Stimulated activated naive CD8-positive, alpha-beta T cell treated with anti-CD3 and anti-CD28 coated beads, Interleukin-15, amount 100 ng/mL, for 72 hours (primary cell): Measurements from ENCODE around the gene TTC39C.

Experiments
- ATAC-seq: fragments of 150-1000 bp; cut with Tn5 transposase; 2 replicates; pipeline ENCODE4 v1.10.0; 2021; ENCODE audit warnings: mild to moderate bottlenecking, moderate library complexity
- DNase-seq, 2 donors: peaks; one replicate each; pipeline ENCODE4 v3.0.0; 2021 to 2022
- H3K27ac Mint-ChIP-seq, 2 donors: one replicate each; pipeline ENCODE4 v1.8.0; 2022; ENCODE audit warnings: mild to moderate bottlenecking in 2 of 2, mixed read lengths in 2 of 2, moderate library complexity in 2 of 2
- H3K27me3 Mint-ChIP-seq: one replicate; pipeline ENCODE4 v1.8.0; 2022; ENCODE audit warnings: mixed read lengths
- H3K4me1 Mint-ChIP-seq: one replicate; pipeline ENCODE4 v1.8.0; 2022; ENCODE audit warnings: mild to moderate bottlenecking, mixed read lengths
- H3K4me3 Mint-ChIP-seq, 2 donors: one replicate each; pipeline ENCODE4 v1.8.0; 2022; ENCODE audit warnings: mild to moderate bottlenecking in 2 of 2, mixed read lengths in 2 of 2, moderate library complexity in 1 of 2
- H3K9me3 Mint-ChIP-seq, 2 donors: one replicate each; pipeline ENCODE4 v1.8.0; 2022; ENCODE audit warnings: mixed read lengths in 2 of 2

TTC39C gene

DNA sequence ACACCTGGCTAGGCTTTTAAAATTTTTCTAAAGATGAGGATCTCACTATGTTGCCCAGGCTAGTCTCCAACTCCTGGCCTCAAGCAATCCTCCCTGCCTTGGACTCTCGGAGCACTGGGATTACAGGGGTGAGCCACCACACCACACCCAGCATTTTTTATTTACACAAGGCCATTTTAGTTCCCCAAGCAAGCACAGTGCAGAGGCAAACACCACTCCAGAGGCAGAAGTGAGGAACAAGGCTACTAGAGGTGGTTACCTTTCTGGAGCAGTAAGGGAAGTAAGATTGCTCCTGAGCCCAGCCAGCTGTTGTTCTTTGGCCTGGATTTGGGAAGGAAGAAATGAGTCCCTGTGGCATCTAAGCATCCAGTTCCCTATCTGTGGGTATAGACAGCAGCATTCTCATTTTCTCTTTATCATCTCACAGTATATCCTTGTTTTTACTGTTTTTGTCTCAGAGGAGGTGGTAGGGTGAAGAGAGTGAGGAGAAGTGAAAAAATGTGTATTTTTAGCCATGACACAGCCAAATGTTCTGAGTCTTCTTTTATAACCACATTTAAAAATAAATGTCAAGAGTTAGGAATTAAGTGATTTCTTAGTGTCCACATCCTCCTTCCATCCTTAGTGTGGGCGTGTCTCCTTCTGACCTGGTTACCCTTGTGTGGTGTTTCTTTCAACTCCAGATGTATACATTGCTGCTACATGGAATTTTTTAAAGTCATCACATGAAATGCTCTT is 10.5 kb upstream of the TTC39C start:
- DNase-seq (no peak), ATAC-seq (no peak)
- peak overlapping the region in 1 of 2 donors; percentile 48 for H3K27ac Mint-ChIP-seq
- H3K9me3 Mint-ChIP-seq, result no peaks in the 10 kb centered on the region
- no peaks in the 10 kb centered on the region for H3K27me3 Mint-ChIP-seq
- H3K4me1 Mint-ChIP-seq, result peaks cover 52% of the 10 kb centered on the region
- no peak overlapping the region for H3K4me3 Mint-ChIP-seq

- ATAC-seq (no peak), DNase-seq (no peak)
- Mint-ChIP-seq H3K27me3 (no peaks in the 10 kb centered on the region), H3K4me3 (no peak overlapping the region), H3K27ac (no peak overlapping the region), H3K9me3 (no peaks in the 10 kb centered on the region), H3K4me1 (peaks cover 60% of the 10 kb centered on the region)
These were observed 7.7 kb upstream of the TTC39C start for GRCh38 chr18:24006712-24007313.

DNA sequence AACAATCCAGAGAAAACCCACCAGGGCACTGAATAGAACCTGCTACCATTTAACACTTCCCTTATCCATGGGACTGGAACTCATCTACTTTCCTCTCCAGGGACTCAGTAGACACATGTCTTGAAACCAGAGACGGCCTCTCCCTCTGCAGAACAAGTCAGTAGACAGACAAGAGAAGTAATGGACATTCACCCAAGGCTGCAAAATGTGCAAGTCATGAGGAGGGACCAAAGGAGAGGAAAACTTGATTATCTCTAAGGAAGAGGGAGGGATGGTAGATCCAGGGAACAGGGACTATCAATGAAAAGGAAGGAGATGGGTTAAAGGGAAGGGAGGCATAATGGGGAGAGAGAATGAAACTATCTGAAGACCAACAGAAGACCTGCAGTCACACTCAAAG is 5.3 kb upstream of the TTC39C start:
- peak overlapping the region; percentile 13 to 68 for H3K4me3 Mint-ChIP-seq
- ATAC-seq, result no peak
- DNase-seq, result no peak
- peaks cover 60% of the 10 kb centered on the region for H3K4me1 Mint-ChIP-seq
- no peaks in the 10 kb centered on the region for H3K27me3 Mint-ChIP-seq
- H3K27ac Mint-ChIP-seq, result peak overlapping the region in 1 of 2 donors; percentile 10
- no peaks in the 10 kb centered on the region for H3K9me3 Mint-ChIP-seq

DNA sequence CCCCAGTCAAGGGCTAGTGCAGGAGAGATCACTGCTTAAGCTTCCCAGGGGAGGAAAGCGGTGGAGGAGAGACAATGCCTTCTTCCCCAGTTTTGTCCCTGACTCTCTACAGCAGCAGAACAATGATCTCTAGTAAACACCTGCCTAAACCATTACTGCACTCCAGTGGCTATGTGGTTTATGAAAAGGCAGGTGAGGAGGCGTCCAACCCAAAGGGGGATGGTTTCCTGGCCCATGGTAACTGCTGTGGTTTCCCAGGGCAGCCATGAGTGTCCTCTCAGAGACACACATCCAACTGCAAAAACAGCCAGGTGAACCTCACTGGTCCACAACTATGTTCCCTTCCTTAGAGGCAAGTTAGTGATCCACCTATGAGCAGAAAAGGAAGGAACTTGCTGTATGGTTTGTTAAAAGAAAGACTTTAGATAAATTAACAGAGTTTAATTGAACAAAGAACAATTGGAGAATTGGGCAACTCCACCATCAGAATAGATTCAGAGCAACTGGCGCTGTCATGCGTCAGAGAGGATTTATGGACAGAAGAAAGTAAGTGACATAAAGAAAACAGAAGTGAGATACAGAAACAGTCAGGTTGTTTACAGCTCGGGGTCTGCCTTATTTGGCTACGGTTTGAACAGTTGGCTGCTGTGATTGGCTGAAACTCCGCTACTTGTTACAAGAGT is 4.8 kb upstream of the TTC39C start:
- DNase-seq, result peak in 1 of 2 donors; percentile 57
- peak overlapping the region; percentile 13 to 68 for H3K4me3 Mint-ChIP-seq
- H3K4me1 Mint-ChIP-seq, result peaks cover 55% of the 10 kb centered on the region
- ATAC-seq, result peak; percentile 47
- no peaks in the 10 kb centered on the region for H3K9me3 Mint-ChIP-seq
- H3K27ac Mint-ChIP-seq, result peak overlapping the region in 1 of 2 donors; percentile 10
- H3K27me3 Mint-ChIP-seq, result no peaks in the 10 kb centered on the region

DNA sequence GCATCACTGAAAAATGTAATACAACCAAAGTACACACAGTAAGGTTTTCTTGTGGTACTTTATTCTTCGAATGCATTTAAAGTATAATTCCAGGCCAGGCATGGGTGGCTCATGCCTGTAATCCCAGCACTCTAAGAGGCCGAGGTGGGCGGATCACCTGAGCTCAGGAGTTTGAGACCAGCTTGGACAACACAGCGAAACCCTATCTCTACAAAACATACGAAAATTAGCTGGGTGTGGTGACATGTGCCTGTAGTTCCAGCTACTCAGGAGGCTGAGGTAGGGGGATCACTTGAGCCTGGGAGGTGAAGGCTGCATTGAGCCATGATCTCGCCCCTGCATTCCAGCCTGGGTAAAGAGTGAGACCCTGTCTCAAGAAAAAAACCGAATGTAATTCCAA is 3.9 kb upstream of the TTC39C start:
- H3K4me3 Mint-ChIP-seq, result peak overlapping the region in 1 of 2 donors; percentile 72
- no peaks in the 10 kb centered on the region for H3K27me3 Mint-ChIP-seq
- ATAC-seq (no peak), DNase-seq (no peak)
- H3K27ac Mint-ChIP-seq, result peak overlapping the region in 1 of 2 donors; percentile 96
- no peaks in the 10 kb centered on the region for H3K9me3 Mint-ChIP-seq
- H3K4me1 Mint-ChIP-seq, result peaks cover 55% of the 10 kb centered on the region

DNA sequence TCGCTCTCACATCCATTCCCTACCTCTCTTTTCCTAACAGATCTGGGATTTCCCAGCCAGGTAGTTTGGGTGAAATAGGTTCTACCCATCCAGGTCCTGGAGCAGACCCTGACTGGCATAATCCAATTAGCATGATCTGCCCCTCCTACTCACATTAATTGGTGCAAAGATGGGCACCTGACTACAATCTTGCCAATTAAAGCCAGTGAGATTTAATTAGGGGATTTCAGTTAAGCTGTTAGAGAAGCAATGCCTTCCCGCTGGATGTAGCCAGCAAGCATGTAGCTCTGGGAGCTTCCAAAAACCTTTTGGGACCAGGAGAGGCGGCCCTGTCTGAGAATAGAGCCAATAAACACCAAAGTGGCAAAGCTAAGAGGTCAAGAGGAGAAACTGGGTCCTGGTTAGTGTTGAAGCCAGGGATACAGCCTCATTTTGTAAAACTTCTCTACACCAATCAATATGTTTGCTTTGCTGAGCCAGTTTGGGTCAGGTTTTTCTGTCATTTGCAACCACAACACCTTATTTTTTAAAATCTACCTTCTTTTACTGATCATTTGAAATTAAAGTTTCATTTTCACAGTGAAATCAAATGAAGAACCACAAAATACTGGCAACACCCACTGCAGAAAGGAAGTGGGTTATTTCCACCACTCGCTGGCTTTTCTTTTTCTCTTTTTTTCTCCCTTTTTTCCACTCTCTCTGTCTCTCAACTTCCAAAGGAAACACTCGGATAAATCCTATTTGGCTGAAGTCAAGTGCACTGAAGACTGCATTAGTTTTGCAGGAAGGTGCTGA is 3.2 kb upstream of the TTC39C start:
- ATAC-seq, result no peak
- H3K27me3 Mint-ChIP-seq, result no peaks in the 10 kb centered on the region
- H3K9me3 Mint-ChIP-seq, result no peaks in the 10 kb centered on the region
- H3K4me1 Mint-ChIP-seq, result peaks cover 58% of the 10 kb centered on the region
- peak overlapping the region; percentile 72 to 74 for H3K4me3 Mint-ChIP-seq
- peak in 1 of 2 donors; percentile 35 for DNase-seq
- H3K27ac Mint-ChIP-seq, result peak overlapping the region; percentile 90 to 96

GRCh38 chr18:24013051-24013450 is 1.5 kb upstream of the TTC39C start:
- DNase-seq (no peak), ATAC-seq (no peak)
- H3K27me3 Mint-ChIP-seq, result no peaks in the 10 kb centered on the region
- no peaks in the 10 kb centered on the region for H3K9me3 Mint-ChIP-seq
- peaks cover 71% of the 10 kb centered on the region for H3K4me1 Mint-ChIP-seq
- H3K27ac Mint-ChIP-seq, result no peak overlapping the region
- peak overlapping the region; percentile 72 to 74 for H3K4me3 Mint-ChIP-seq

- H3K9me3 Mint-ChIP-seq, result no peaks in the 10 kb centered on the region
- ATAC-seq, result peak; percentile 27
- H3K4me3 Mint-ChIP-seq, result peak overlapping the region; percentile 96 to 97
- no peaks in the 10 kb centered on the region for H3K27me3 Mint-ChIP-seq
- peak overlapping the region; percentile 98 for H3K27ac Mint-ChIP-seq
- peak; percentile 61 to 70 for DNase-seq
- H3K4me1 Mint-ChIP-seq, result peaks cover 70% of the 10 kb centered on the region
These were observed 558 bp downstream of the TTC39C start for GRCh38 chr18:24014986-24015638.

DNA sequence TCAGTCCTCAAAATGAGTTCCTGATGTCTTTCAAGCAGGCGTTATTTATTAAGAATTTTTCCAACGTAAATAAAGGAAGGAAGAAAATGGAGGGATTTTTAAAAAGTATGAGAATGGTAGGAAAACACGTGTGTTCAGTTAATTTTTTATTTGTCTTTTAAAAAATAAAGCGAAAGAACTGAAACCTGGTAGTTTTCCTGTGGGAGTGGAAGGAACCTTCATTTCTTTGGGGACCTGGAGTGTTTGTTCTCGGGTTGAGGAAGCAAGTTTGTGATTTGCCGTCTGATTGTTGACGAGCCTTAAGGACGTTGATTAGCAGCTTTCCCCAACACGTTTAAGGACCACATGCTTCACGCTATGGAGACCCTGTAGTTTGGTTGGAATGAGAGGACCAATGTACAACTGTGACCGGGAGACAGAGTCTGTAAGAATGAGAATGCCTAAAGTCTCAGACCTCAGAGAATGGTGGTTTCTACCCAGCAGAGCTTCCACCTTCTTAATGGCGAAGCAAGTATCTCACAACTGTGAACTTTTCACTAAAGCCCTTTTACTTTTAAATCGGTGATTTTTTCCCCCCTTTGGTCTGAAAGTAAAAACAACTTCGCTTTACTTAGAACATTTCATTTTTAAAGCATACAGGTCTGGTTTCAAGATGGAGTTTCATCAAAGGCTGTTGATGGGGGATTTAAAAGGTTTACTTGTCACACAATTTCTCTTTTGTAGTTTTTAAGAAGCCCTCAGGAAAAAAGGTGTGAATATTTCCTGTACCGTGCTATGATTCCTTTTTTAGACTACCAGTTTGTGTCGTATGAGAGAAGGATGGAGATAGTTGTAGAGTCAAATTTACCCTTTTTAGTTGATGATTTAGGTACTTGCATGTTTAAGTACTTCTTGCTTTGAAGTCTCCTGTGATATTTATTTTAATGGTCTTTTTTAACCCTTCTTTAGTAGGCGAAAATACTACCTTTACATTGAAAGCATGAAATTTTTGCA is 1.4 kb downstream of the TTC39C start:
- peak overlapping the region; percentile 96 to 97 for H3K4me3 Mint-ChIP-seq
- no peaks in the 10 kb centered on the region for H3K9me3 Mint-ChIP-seq
- no peaks in the 10 kb centered on the region for H3K27me3 Mint-ChIP-seq
- H3K4me1 Mint-ChIP-seq, result peaks cover 70% of the 10 kb centered on the region
- DNase-seq, result no peak
- H3K27ac Mint-ChIP-seq, result peak overlapping the region; percentile 98
- no peak for ATAC-seq

DNA sequence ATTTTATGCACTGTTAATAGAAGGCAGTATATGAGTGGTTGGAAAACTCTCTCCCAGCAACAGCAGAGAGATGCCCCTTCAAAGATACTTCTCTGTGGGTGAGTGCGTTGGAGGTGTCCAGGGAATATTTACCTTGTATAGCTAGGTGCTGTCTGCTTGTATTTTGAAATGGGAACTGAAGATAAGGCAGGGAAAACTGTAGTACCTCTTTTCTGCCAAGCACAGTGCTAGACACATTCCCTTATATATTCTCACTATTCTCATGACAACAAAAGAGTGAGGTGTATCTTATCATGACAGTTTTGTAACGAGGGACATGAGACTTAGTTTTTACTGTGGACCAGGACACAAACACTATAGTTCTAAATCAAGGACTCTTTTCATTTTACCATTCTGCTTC is 2.1 kb downstream of the TTC39C start:
- H3K27me3 Mint-ChIP-seq, result no peaks in the 10 kb centered on the region
- peak overlapping the region; percentile 96 to 97 for H3K4me3 Mint-ChIP-seq
- no peaks in the 10 kb centered on the region for H3K9me3 Mint-ChIP-seq
- DNase-seq (no peak), ATAC-seq (no peak)
- peak overlapping the region in 1 of 2 donors; percentile 62 for H3K27ac Mint-ChIP-seq
- H3K4me1 Mint-ChIP-seq, result peaks cover 70% of the 10 kb centered on the region

DNA sequence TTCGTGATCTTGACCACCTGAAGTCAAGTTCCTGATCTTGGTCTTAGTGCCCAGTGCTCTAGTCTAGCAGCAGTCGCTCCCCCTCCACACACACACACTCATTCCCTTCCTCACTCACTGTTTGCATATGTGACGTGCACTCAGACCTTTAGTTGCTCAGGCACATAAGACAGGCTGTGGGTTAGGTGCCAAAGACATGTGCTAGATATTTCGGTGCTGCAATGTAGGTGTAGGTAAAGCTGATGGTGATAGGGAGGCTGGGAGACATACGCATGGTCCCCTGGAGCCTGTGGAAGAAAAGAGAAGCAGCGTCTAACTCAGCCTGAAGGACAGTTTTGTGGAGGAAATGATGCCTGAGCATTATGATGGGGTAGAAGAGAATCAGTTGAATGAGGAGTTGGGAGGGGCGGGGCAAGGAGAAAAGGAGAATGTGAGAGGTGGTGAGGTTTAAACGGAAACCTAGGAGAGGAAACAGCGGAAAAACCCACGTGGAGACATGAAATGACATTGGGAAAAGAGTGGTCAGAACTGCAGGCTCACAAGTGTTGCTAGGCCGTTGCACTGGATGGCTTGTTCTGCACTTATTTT is 3.8 kb downstream of the TTC39C start:
- ATAC-seq, result no peak
- no peaks in the 10 kb centered on the region for H3K9me3 Mint-ChIP-seq
- H3K4me1 Mint-ChIP-seq, result peaks cover 72% of the 10 kb centered on the region
- peak overlapping the region; percentile 70 to 75 for H3K4me3 Mint-ChIP-seq
- peak overlapping the region; percentile 3 to 14 for H3K27ac Mint-ChIP-seq
- no peak for DNase-seq
- no peaks in the 10 kb centered on the region for H3K27me3 Mint-ChIP-seq

DNA sequence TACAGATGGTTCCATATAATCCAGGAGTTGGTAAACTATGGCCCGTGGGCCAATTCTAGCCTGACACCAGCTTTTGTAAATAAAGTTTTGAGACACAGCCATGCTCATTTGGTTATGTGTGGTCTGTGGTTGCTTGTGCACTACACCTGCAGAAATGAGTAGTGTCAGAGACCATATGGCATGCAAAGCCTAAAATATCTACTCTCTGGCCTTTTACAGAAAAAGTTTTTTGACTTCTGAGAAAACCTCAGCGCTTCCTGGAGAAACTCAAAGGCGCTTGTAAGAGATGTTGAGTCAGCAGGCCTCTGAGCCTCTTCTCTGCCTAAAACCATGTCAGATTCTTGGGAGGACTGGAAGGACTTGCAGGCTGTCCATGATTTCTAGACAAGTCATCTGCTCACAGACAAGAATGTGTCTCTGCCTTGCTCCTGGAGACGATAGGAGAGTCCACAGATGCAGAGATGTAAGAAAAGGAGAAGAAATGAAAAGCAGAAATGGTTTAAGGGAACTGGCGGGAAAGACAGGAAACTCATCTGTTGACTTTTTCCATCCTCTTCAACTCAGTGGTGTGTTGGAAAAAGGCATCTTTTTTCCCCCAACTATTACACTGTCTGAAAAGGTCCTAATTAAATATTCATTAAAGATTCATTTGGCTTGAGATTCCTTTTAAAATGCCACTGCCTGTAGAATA is 5.2 kb downstream of the TTC39C start:
- Mint-ChIP-seq H3K27ac (peak overlapping the region; percentile 98 to 99), H3K4me1 (peaks cover 84% of the 10 kb centered on the region), H3K4me3 (peak overlapping the region; percentile 91 to 96), H3K27me3 (no peaks in the 10 kb centered on the region), H3K9me3 (no peaks in the 10 kb centered on the region)
- DNase-seq (peak; percentile 71 to 79), ATAC-seq (peak; percentile 88)

- H3K9me3 Mint-ChIP-seq, result no peaks in the 10 kb centered on the region
- H3K27me3 Mint-ChIP-seq, result no peaks in the 10 kb centered on the region
- ATAC-seq, result no peak
- peak overlapping the region; percentile 42 to 96 for H3K4me3 Mint-ChIP-seq
- H3K4me1 Mint-ChIP-seq, result peaks cover 93% of the 10 kb centered on the region
- DNase-seq, result no peak
- peak overlapping the region in 1 of 2 donors; percentile 83 for H3K27ac Mint-ChIP-seq
These were observed 7.0 kb downstream of the TTC39C start for GRCh38 chr18:24021505-24021904.
